ENCODE results near the gene HORMAD2.
"Not testable (repeated sequence)": the region's sequence is repeated elsewhere in the genome, so short reads cannot be mapped to it uniquely, and the experiment has no call there.

HORMAD2 gene

DNA sequence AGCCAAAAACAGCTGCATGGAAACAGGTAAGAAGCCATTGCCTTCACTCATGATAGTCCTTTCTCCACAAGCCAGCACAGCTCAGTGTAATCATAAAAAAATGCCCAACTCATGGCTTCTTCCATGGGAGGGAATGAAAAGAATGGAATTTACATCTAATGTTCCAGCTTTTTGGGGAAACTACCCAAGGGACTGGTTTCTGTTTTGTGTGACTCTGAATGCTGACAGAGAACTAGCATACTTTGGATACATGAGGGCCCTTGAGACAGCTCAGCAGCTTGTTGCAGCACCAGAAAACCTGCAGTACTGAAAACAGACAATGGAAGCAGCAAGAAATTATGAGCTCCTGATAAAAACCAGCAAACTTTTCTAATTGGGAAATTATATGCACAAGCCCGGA, 24.2 kb upstream of the HORMAD2 start:
- Histone ChIP-seq H3K27ac (ENCODE audit: low read length) (no peak overlapping the region), H3K36me3 (ENCODE audit: control insufficient read depth, insufficient read depth, low read length) (no peaks in the 10 kb centered on the region), H3K4me3 (ENCODE audit: low read length) (no peak overlapping the region), H3K9me3 (ENCODE audit: control insufficient read depth, insufficient read depth, low read length) (no peaks in the 10 kb centered on the region), H3K4me1 (ENCODE audit: control insufficient read depth, insufficient read depth, low read length) (no peaks in the 10 kb centered on the region), H3K27me3 (ENCODE audit: control insufficient read depth, insufficient read depth, low read length) (no peaks in the 10 kb centered on the region)
- DNase-seq (ENCODE audit: low read depth, low spot score): no peak
- WGBS (ENCODE audit: insufficient coverage, insufficient read length): no CpG with 5 or more reads among the region's 1 CpG

DNA sequence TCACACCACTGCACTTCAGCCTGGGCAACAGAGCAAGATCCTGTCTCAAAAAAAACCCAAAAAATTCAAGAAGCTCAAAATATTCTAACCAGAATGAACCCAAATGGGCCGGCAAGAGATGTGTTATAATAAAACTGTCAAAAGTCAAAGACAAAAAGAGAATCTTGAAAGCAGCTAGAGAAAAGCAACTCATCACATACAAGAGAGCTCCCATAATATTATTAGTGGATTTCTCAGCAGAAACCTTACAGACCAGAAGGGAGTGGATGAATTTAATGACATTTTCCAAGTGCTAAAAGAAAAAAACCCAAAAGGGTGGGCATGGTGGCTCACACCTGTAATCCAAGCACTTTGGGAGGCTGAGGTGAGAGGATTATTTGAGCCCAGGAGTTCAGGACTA, 22.9 kb upstream of the HORMAD2 start:
- DNase-seq (ENCODE audit: low read depth, low spot score): no peak
- Histone ChIP-seq H3K4me3 (ENCODE audit: low read length) (no peak overlapping the region), H3K4me1 (ENCODE audit: control insufficient read depth, insufficient read depth, low read length) (no peaks in the 10 kb centered on the region), H3K36me3 (ENCODE audit: control insufficient read depth, insufficient read depth, low read length) (no peaks in the 10 kb centered on the region), H3K27ac (ENCODE audit: low read length) (no peak overlapping the region), H3K9me3 (ENCODE audit: control insufficient read depth, insufficient read depth, low read length) (no peaks in the 10 kb centered on the region), H3K27me3 (ENCODE audit: control insufficient read depth, insufficient read depth, low read length) (no peaks in the 10 kb centered on the region)
- no CpG with 5 or more reads among the region's 1 CpG for WGBS (ENCODE audit: insufficient coverage, insufficient read length)

DNA sequence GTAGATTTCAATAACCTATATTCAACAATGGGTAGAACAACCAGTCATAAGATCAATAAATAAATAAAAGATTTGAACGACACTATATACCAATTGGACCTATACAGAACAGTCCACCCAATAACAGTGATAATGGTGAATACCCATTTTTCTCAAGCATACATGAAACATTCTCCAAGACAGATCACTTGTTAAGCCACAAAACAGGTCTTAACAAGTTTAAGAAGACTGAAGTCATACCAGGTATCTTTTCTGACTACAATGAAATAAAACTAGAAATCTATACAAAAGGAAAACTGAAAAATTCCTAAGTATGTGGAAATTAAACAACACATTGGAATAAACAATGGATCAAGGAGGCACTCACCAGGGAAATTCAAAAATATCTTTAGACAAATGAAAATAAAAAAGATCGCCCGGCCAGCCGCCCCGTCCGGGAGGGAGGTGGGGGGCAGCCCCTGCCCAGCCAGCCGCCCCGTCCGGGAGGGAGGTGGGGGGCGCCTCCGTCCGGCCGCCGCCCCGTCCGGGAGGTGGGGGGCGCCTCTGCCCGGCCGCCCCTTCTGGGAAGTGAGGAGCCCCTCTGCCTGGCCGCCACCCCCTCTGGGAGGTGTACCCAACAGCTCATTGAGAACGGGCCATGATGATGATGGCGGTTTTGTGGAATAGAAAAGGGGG, 20.8 kb upstream of the HORMAD2 start:
- H3K4me1 ChIP-seq (ENCODE audit: control insufficient read depth, insufficient read depth, low read length); H3K9me3 ChIP-seq (ENCODE audit: control insufficient read depth, insufficient read depth, low read length); H3K36me3 ChIP-seq (ENCODE audit: control insufficient read depth, insufficient read depth, low read length); H3K27me3 ChIP-seq (ENCODE audit: control insufficient read depth, insufficient read depth, low read length); H3K4me3 ChIP-seq (ENCODE audit: low read length); DNase-seq (ENCODE audit: low read depth, low spot score); H3K27ac ChIP-seq (ENCODE audit: low read length): not testable (repeated sequence)
- WGBS (ENCODE audit: insufficient coverage, insufficient read length): no CpG with 5 or more reads among the region's 22 CpGs

DNA sequence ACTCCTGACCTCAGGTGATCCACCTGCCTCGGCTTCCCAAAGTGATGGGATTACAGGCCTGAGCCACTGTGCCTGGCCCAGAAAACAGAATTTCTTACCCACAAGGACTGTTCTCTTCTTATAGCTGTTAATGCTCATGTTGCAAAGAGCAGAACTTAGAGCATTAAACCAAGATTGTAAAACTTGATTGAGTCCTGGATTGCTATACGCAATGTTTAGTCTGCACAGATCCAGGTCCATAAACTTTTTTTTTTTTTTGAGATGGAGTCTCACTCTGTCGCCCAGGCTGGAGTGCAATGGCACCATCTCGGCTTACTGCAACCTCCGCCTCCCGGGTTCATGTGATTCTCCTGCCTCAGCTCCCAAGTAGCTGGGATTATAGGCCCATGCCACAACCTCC, 19.2 kb upstream of the HORMAD2 start:
- not testable (repeated sequence) for H3K4me3 ChIP-seq (ENCODE audit: low read length); H3K9me3 ChIP-seq (ENCODE audit: control insufficient read depth, insufficient read depth, low read length); H3K36me3 ChIP-seq (ENCODE audit: control insufficient read depth, insufficient read depth, low read length); H3K4me1 ChIP-seq (ENCODE audit: control insufficient read depth, insufficient read depth, low read length); H3K27ac ChIP-seq (ENCODE audit: low read length); DNase-seq (ENCODE audit: low read depth, low spot score); H3K27me3 ChIP-seq (ENCODE audit: control insufficient read depth, insufficient read depth, low read length)
- no CpG with 5 or more reads among the region's 6 CpGs for WGBS (ENCODE audit: insufficient coverage, insufficient read length)

DNA sequence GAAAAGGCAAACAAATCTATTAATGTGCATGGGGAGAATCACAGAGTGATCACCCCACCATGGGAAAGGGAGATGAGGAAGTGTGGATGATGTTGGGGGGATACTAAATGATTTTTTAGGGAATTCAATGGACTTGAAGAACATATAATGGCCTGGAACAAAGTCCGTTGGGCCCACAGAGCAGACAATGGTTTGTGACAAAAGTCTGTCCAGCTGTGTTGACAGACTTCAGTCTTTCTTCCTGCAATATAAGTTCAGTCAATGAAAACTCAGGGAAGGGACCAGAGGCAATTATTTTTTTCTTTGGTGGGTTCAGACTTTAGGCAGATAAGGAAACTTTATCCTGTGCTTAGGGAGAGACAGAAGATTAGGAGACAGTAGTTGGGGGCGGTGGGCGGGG, 18.0 kb upstream of the HORMAD2 start:
- Histone ChIP-seq H3K27me3 (ENCODE audit: control insufficient read depth, insufficient read depth, low read length) (no peaks in the 10 kb centered on the region), H3K27ac (ENCODE audit: low read length) (no peak overlapping the region), H3K4me3 (ENCODE audit: low read length) (no peak overlapping the region), H3K36me3 (ENCODE audit: control insufficient read depth, insufficient read depth, low read length) (no peaks in the 10 kb centered on the region), H3K4me1 (ENCODE audit: control insufficient read depth, insufficient read depth, low read length) (no peaks in the 10 kb centered on the region), H3K9me3 (ENCODE audit: control insufficient read depth, insufficient read depth, low read length) (no peaks in the 10 kb centered on the region)
- no peak for DNase-seq (ENCODE audit: low read depth, low spot score)
- WGBS (ENCODE audit: insufficient coverage, insufficient read length): no CpG with 5 or more reads among the region's 3 CpGs

DNA sequence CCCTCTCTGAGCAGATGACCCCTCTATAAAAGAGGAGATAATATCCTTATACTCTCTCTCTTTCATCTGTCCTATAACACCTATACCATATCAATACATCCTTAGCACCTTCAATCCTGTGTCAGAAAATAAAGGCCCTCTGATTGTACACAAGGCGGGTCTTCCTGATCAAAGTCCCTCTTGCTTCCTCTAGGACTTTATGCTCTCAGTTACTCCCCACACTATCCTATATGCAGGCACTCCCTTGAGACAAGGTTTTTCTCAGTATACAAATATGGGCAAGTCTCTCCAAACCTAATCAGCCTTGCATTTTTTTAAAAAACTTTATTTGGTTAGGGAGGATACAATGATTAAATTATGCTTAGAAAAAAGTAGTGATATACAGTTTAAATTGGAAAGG, 17.3 kb upstream of the HORMAD2 start:
- H3K4me1 ChIP-seq (ENCODE audit: control insufficient read depth, insufficient read depth, low read length): no peaks in the 10 kb centered on the region
- no peaks in the 10 kb centered on the region for H3K36me3 ChIP-seq (ENCODE audit: control insufficient read depth, insufficient read depth, low read length)
- no peaks in the 10 kb centered on the region for H3K27me3 ChIP-seq (ENCODE audit: control insufficient read depth, insufficient read depth, low read length)
- H3K4me3 ChIP-seq (ENCODE audit: low read length): no peak overlapping the region
- no peak for DNase-seq (ENCODE audit: low read depth, low spot score)
- H3K9me3 ChIP-seq (ENCODE audit: control insufficient read depth, insufficient read depth, low read length): no peaks in the 10 kb centered on the region
- H3K27ac ChIP-seq (ENCODE audit: low read length): no peak overlapping the region
- no CpG with 5 or more reads among the region's 1 CpG for WGBS (ENCODE audit: insufficient coverage, insufficient read length)

DNA sequence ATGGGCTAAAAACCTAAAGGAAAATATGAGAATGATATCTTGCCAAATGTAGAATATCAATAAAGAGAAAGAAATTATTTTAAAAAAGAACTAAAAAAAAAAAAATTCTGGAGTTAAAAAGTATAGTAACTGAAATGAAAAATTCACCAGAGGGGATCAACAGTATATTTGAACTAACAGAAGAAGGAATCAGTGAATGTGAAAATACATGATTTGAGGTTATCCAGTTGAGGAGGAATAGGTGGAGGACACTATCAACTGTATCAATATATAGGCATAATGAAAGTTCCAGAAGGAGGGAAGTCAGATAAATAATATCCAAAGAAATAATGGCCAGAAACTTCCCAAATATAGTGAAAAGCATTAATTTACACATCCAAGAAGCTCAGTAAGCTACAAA, 16.1 kb upstream of the HORMAD2 start:
- Histone ChIP-seq H3K36me3 (ENCODE audit: control insufficient read depth, insufficient read depth, low read length) (no peaks in the 10 kb centered on the region), H3K4me3 (ENCODE audit: low read length) (no peak overlapping the region), H3K4me1 (ENCODE audit: control insufficient read depth, insufficient read depth, low read length) (no peaks in the 10 kb centered on the region), H3K27me3 (ENCODE audit: control insufficient read depth, insufficient read depth, low read length) (no peaks in the 10 kb centered on the region), H3K9me3 (ENCODE audit: control insufficient read depth, insufficient read depth, low read length) (no peaks in the 10 kb centered on the region), H3K27ac (ENCODE audit: low read length) (no peak overlapping the region)
- no peak for DNase-seq (ENCODE audit: low read depth, low spot score)

DNA sequence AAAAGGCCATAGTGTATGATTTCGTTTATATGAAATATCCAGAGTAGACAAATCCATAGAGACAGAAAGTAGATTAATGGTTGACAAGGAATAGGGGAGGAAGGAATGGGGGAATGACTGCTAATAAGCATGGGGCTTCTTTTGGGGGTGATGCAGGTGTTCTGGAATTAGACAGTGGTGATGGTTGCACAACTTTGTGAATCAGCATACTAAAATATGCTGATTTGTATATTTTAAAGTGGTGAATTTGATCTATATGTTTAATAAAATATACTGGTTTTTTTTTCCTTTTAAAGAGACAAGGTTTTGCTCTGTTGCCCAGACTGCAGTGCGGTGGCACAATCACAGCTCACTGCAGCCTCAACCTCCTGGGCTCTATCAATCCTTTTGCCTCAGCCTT, 6.5 kb upstream of the HORMAD2 start:
- Histone ChIP-seq H3K9me3 (ENCODE audit: control insufficient read depth, insufficient read depth, low read length) (no peaks in the 10 kb centered on the region), H3K4me3 (ENCODE audit: low read length) (no peak overlapping the region), H3K36me3 (ENCODE audit: control insufficient read depth, insufficient read depth, low read length) (no peaks in the 10 kb centered on the region), H3K27ac (ENCODE audit: low read length) (no peak overlapping the region), H3K4me1 (ENCODE audit: control insufficient read depth, insufficient read depth, low read length) (no peaks in the 10 kb centered on the region), H3K27me3 (ENCODE audit: control insufficient read depth, insufficient read depth, low read length) (no peaks in the 10 kb centered on the region)
- no peak for DNase-seq (ENCODE audit: low read depth, low spot score)
- WGBS (ENCODE audit: insufficient coverage, insufficient read length): no CpG with 5 or more reads among the region's 2 CpGs

DNA sequence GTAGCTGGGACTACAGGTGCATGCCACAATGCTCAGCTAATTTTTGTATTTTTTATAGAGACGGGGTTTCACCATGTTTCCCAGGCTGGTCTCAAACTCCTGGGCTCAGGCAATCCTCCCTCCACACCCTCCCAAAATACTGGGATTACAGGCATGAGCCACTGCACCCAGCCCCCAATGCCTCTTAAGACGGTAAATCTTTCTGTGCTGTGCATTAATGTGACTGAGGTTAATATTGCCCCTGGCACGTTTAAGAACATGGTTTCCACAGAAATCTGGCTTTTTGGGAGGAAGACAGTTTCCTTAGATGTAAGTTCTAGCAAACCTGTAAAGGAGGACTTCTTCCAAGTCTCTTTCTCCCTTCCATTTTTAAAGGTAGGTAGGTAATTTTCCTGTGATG, 6.1 kb upstream of the HORMAD2 start:
- no peak for DNase-seq (ENCODE audit: low read depth, low spot score)
- no peaks in the 10 kb centered on the region for H3K9me3 ChIP-seq (ENCODE audit: control insufficient read depth, insufficient read depth, low read length)
- no peak overlapping the region for H3K27ac ChIP-seq (ENCODE audit: low read length)
- H3K4me3 ChIP-seq (ENCODE audit: low read length): no peak overlapping the region
- no peaks in the 10 kb centered on the region for H3K36me3 ChIP-seq (ENCODE audit: control insufficient read depth, insufficient read depth, low read length)
- no peaks in the 10 kb centered on the region for H3K27me3 ChIP-seq (ENCODE audit: control insufficient read depth, insufficient read depth, low read length)
- WGBS (ENCODE audit: insufficient coverage, insufficient read length): no CpG with 5 or more reads among the region's 3 CpGs
- no peaks in the 10 kb centered on the region for H3K4me1 ChIP-seq (ENCODE audit: control insufficient read depth, insufficient read depth, low read length)

DNA sequence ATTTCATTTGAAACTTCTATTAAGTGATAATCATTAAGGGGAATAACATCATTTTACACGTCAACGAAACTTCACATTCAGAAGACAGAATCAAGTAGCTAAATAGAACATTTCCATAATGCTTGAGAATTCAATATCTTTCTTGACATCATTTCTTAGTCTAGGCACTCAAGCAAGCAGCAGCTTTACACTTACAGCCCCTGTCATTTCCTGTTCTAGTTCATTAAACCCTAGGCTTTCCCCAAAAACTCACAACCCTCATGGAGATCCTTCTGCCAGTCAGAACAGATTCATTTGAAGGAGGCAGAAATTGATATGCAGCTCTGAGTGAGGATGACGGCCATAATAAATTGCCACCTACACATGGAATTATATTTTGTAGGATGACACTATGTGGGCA, 5.3 kb upstream of the HORMAD2 start:
- no CpG with 5 or more reads among the region's 3 CpGs for WGBS (ENCODE audit: insufficient coverage, insufficient read length)
- no peaks in the 10 kb centered on the region for H3K4me1 ChIP-seq (ENCODE audit: control insufficient read depth, insufficient read depth, low read length)
- DNase-seq (ENCODE audit: low read depth, low spot score): no peak

DNA sequence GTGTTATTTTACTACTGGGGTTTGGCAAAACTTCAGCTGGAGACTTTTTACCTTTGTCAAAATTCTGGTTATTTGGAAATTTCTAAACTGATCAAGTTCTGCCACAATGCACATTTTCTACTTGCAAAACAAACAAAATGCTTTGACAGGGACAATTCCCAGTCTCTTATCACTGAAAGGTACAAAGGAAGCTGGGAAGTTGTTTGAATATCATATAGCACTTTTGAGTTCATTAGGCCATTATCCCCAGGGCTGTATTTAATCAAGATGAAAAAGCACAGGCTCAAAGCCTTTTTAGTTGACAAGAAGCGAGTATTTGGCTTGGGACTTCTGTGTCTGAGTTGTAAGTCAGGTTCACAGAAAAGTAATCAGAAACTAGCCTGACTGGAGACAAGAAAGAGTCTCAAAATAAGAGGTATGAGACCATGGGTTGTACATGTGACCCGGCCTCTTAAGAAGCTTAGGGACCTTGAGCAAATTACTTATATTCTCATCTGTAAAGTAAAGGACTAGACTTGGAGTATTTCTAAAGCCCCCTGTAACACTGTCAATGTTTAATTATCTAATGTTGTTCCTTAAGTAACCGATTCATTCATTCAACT, 2.9 kb upstream of the HORMAD2 start:
- no CpG with 5 or more reads among the region's 3 CpGs for WGBS (ENCODE audit: insufficient coverage, insufficient read length)
- Histone ChIP-seq H3K4me1 (ENCODE audit: control insufficient read depth, insufficient read depth, low read length) (no peaks in the 10 kb centered on the region; the same call in 1 of the 2 replicates), H3K9me3 (ENCODE audit: control insufficient read depth, insufficient read depth, low read length) (no peaks in the 10 kb centered on the region)

More for the DNA sequence above, 5.3 kb upstream of the HORMAD2 start:
- Histone ChIP-seq H3K4me3 (ENCODE audit: low read length) (no peak overlapping the region), H3K36me3 (ENCODE audit: control insufficient read depth, insufficient read depth, low read length) (no peaks in the 10 kb centered on the region), H3K9me3 (ENCODE audit: control insufficient read depth, insufficient read depth, low read length) (no peaks in the 10 kb centered on the region), H3K27me3 (ENCODE audit: control insufficient read depth, insufficient read depth, low read length) (no peaks in the 10 kb centered on the region), H3K27ac (ENCODE audit: low read length) (no peak overlapping the region)

More for the DNA sequence above, 2.9 kb upstream of the HORMAD2 start:
- H3K36me3 ChIP-seq (ENCODE audit: control insufficient read depth, insufficient read depth, low read length): no peaks in the 10 kb centered on the region
- DNase-seq (ENCODE audit: low read depth, low spot score): no peak
- H3K4me3 ChIP-seq (ENCODE audit: low read length): no peak overlapping the region
- H3K27ac ChIP-seq (ENCODE audit: low read length): no peak overlapping the region
- no peaks in the 10 kb centered on the region for H3K27me3 ChIP-seq (ENCODE audit: control insufficient read depth, insufficient read depth, low read length)

Measured in iPS DF 6.9 (cell line).